ENCODE measurements around the gene TCF15.

DNA sequence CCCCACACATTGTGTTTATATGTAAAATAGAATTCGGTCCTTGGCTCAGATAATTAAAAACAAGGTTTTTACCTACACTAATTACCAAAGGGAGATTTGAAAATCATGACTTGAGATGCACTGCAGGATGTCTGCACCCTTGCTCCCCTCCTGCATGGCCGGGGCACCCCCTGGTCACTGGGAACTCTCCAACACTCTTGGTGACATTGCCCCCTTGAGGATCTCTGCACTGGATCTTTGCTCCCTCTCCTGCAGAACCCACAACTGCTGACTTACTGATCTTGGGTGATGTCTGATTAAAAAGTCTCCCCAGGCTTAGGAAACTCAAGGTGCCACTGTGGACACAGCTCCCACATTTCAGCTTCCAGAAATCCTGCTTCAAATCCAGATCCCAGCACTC lies 49.4 kb downstream of the TCF15 start:
- TF ChIP-seq, protein P1, sequence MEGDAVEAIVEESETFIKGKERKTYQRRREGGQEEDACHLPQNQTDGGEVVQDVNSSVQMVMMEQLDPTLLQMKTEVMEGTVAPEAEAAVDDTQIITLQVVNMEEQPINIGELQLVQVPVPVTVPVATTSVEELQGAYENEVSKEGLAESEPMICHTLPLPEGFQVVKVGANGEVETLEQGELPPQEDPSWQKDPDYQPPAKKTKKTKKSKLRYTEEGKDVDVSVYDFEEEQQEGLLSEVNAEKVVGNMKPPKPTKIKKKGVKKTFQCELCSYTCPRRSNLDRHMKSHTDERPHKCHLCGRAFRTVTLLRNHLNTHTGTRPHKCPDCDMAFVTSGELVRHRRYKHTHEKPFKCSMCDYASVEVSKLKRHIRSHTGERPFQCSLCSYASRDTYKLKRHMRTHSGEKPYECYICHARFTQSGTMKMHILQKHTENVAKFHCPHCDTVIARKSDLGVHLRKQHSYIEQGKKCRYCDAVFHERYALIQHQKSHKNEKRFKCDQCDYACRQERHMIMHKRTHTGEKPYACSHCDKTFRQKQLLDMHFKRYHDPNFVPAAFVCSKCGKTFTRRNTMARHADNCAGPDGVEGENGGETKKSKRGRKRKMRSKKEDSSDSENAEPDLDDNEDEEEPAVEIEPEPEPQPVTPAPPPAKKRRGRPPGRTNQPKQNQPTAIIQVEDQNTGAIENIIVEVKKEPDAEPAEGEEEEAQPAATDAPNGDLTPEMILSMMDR (IDR thresholded peaks at IDR 0.05), result no peak
- TF ChIP-seq POLR2A (IDR thresholded peaks at IDR 0.05) (no peak), EP300 (IDR thresholded peaks at IDR 0.05) (no peak)

All from ovary (tissue), 3 donors.